OCI-LY3 (cell line): Measurements from ENCODE around the gene MAD1L1.

ENCODE experiments used
- H2AFZ ChIP-seq: fragments of 200-600, 300-600 bp; shearing (Covaris generic); 2 replicates; pipeline ENCODE4 v1.6.0; 2014; ENCODE audit warnings: antibody characterized with exemption, low read depth, low read length
- H3K27ac ChIP-seq: fragments of 200-600, 300-600 bp; sonication (generic); 2 replicates; pipeline ENCODE4 v1.5.1; 2014; ENCODE audit warnings: mild to moderate bottlenecking, low read length, moderate library complexity, mixed read lengths
- H3K27me3 ChIP-seq: fragments of 200-600, 300-600 bp; sonication (generic); 2 replicates; pipeline ENCODE4 v1.6.1; 2014; ENCODE audit warnings: low read depth, low read length, mixed read lengths
- H3K36me3 ChIP-seq: fragments of 200-600, 300-600 bp; sonication (generic); replicated peaks from 2 replicates; pipeline ENCODE3; 2014; ENCODE audit warnings: low read depth, low read length, mixed read lengths
- H3K4me1 ChIP-seq: fragments of 300-600, 200-600 bp; sonication (generic); 2 replicates; pipeline ENCODE4 v1.6.1; 2014; ENCODE audit warnings: low read length, mixed read lengths
- H3K4me2 ChIP-seq: fragments of 200-600, 300-600 bp; sonication (generic); 2 replicates; pipeline ENCODE4 v1.6.1; 2014; ENCODE audit warnings: low read length, mixed read lengths
- H3K4me3 ChIP-seq: fragments of 300-600, 200-600 bp; sonication (generic); 2 replicates; pipeline ENCODE4 v1.5.1; 2014; ENCODE audit warnings: antibody characterized with exemption, mild to moderate bottlenecking, low read length, moderate library complexity
- H3K79me2 ChIP-seq: fragments of 300-600, 200-600 bp; shearing (Covaris generic); 2 replicates; pipeline ENCODE4 v1.6.1; 2014; ENCODE audit warnings: mild to moderate bottlenecking, low read length, mixed read lengths
- H3K9ac ChIP-seq: fragments of 300-600, 200-600 bp; shearing (Covaris generic); 2 replicates; pipeline ENCODE4 v1.6.0; 2014; ENCODE audit warnings: mild to moderate bottlenecking, low read length, moderate library complexity
- H3K9me3 ChIP-seq: fragments of 200-600, 300-600 bp; shearing (Covaris generic); 2 replicates; pipeline ENCODE4 v1.6.1; 2014; ENCODE audit warnings: low read length, mixed read lengths; ENCODE audit not compliant: insufficient read depth
- H4K20me1 ChIP-seq: fragments of 200-600, 300-600 bp; sonication (generic); 2 replicates; pipeline ENCODE4 v1.6.1; 2016; ENCODE audit warnings: low read length, mixed read lengths; ENCODE audit not compliant: insufficient read depth
- CTCF ChIP-seq: fragments of 200-600, 300-600 bp; sonication (generic); IDR thresholded peaks from 2 replicates; pipeline ENCODE4 v1.5.1; 2014; ENCODE audit warnings: antibody characterized with exemption, low read length, low read depth
- EZH2phosphoT487 ChIP-seq: fragments of 200-600 bp; shearing (Covaris generic); IDR thresholded peaks from 2 replicates; pipeline ENCODE4 v1.6.1; 2018; ENCODE audit warnings: antibody characterized with exemption, mixed run types, low read depth

MAD1L1 gene

DNA sequence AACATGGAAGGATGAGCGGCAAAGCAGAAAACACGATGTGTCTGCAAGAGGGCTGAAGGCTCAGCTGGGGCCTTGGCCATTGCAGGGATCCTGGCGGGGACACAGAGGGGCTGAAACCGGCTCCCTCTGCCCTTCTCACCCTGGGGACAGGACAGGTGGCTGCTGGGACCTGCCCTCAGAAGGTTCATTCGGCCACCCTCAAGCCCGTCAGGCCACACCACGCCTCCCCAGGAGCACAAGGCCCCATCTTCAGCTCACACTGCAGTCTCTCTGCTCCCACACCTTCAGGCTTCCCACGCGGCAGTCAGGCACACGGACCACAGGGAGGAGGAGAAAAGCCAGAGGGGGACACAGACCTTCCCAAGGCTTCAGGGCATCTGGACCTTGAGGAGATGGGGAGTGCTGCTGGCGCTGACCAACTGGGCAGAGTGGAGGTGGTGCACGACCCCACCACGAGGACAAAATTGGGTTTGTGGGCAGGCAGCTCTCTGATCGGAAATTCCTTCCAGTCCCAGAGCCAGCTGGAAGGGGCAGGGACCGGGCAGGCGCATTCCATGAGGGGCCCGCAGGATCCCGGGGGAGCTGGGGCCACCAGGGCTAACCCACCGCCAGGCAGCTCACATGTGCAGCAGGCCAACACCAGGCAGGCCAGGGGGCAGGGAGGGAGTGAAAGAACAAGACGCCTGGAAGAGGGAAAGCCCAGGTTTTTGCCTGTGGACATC lies 104.0 kb downstream of the MAD1L1 start:
- Histone ChIP-seq H3K9me3 (no peaks in the 10 kb centered on the region), H3K36me3 (no peaks in the 10 kb centered on the region), H2AFZ (no peak overlapping the region), H3K79me2 (no peaks in the 10 kb centered on the region), H3K27me3 (no peaks in the 10 kb centered on the region), H3K4me2 (no peak overlapping the region), H4K20me1 (no peaks in the 10 kb centered on the region), H3K4me1 (no peaks in the 10 kb centered on the region), H3K9ac (no peak overlapping the region), H3K27ac (no peak overlapping the region), H3K4me3 (no peak overlapping the region)
- TF ChIP-seq EZH2phosphoT487 (no peak), CTCF (no peak)

DNA sequence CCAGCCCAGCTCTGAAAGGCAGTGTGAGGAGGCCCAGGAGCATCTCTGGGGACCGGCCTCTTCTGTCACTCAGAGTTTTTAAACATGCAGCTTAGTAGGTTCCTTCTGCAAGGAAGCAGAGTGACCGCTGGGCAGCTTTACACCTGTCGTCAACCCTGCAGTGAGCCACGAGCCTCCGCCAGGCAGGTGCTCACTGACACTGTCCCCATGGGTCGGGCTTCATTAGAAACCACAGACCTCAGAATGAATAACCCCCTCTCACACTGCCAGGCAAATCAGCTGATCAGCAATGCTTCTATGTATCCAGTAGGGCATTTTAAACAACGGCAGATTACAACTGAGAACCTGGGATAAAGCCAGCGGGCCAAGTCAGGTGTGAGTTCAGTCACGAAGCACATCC lies 106.1 kb downstream of the MAD1L1 start:
- Histone ChIP-seq H3K36me3 (no peaks in the 10 kb centered on the region), H4K20me1 (no peaks in the 10 kb centered on the region), H2AFZ (no peak overlapping the region), H3K4me3 (no peak overlapping the region), H3K79me2 (no peaks in the 10 kb centered on the region), H3K27me3 (no peaks in the 10 kb centered on the region), H3K9me3 (no peaks in the 10 kb centered on the region), H3K9ac (no peak overlapping the region), H3K27ac (no peak overlapping the region), H3K4me2 (no peak overlapping the region), H3K4me1 (no peaks in the 10 kb centered on the region)
- TF ChIP-seq EZH2phosphoT487 = no peak
- no peak for TF ChIP-seq CTCF

DNA sequence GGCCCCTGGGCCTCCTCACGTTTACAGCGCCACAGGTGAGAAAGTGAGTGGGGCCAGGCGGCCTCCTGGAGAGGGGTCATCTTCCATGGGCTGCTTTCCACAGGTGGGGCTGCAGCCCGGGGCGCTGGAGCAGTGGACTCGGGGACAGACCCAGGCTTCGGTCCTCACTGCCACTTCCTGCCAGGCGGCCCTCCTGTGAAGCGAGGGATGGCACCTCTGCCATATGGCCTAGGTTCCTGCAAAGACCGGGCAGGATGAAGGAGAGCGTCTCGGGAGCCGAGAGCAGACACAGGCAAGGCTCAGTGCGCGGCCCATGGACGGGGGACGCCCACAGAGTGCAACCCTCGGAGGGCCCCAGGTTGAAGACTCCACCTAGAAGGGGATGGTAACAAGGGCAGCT lies 106.8 kb downstream of the MAD1L1 start:
- H2AFZ ChIP-seq = no peak overlapping the region
- TF ChIP-seq EZH2phosphoT487 = no peak
- H3K9me3 ChIP-seq = no peaks in the 10 kb centered on the region
- H3K9ac ChIP-seq = no peak overlapping the region
- no peaks in the 10 kb centered on the region for H3K36me3 ChIP-seq
- no peaks in the 10 kb centered on the region for H4K20me1 ChIP-seq
- no peak overlapping the region for H3K4me3 ChIP-seq
- no peaks in the 10 kb centered on the region for H3K27me3 ChIP-seq
- no peaks in the 10 kb centered on the region for H3K79me2 ChIP-seq
- H3K27ac ChIP-seq = no peak overlapping the region
- H3K4me1 ChIP-seq = no peaks in the 10 kb centered on the region
- H3K4me2 ChIP-seq = no peak overlapping the region

DNA sequence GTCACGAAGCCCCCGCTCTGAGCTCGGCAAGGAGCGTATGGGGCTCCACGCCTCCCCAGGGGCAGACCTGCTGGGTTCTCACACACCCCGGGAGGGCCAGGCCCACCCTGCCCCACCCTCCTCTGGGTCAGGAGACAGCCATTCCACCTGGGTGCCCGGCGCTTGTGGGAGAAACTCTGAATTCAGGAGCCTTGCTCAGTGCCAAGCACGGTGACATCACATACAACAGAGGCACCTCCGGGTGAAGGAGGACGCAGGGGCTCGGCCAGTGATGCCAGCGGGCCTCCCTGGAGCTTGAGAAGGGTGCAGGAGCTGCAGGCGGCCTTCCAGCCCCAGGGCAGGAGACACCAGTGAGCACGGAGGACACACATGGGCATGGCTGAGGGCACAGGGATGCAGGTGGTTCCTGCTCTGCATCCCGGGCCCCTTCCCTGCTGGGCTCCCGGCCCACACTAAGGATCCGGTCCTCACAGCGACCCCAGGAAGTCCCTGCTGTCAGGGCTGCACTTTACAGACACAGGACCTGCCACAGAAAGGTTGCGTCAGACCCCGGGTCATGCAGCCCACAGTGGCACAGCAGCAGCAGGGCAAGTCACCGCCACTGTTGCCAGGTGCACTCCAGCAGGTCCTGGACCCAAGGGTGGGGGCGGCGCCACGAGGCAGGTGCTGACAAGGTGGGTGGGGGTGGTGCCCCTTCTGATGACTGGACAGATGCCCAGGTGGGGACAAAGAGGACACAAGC lies 108.0 kb downstream of the MAD1L1 start:
- H3K9me3 ChIP-seq = no peaks in the 10 kb centered on the region
- H3K79me2 ChIP-seq = no peaks in the 10 kb centered on the region
- H3K9ac ChIP-seq = no peak overlapping the region
- H3K27ac ChIP-seq = no peak overlapping the region
- no peaks in the 10 kb centered on the region for H3K36me3 ChIP-seq
- H3K4me2 ChIP-seq = no peak overlapping the region
- no peaks in the 10 kb centered on the region for H3K27me3 ChIP-seq
- no peak for TF ChIP-seq CTCF
- no peak for TF ChIP-seq EZH2phosphoT487
- H4K20me1 ChIP-seq = no peaks in the 10 kb centered on the region
- H3K4me3 ChIP-seq = no peak overlapping the region
- H2AFZ ChIP-seq = no peak overlapping the region
- H3K4me1 ChIP-seq = no peaks in the 10 kb centered on the region
